ENCODE results near the gene SH2D3C. TPM values are rescaled to one million over a fixed set of nuclear protein-coding genes. Genes with fewer than 3 reads are reported as not detected.

SH2D3C gene
- polyA plus RNA-seq, 2 of the 4 experiments (the other 2 are of a cell fraction), result 0.06 TPM

DNA sequence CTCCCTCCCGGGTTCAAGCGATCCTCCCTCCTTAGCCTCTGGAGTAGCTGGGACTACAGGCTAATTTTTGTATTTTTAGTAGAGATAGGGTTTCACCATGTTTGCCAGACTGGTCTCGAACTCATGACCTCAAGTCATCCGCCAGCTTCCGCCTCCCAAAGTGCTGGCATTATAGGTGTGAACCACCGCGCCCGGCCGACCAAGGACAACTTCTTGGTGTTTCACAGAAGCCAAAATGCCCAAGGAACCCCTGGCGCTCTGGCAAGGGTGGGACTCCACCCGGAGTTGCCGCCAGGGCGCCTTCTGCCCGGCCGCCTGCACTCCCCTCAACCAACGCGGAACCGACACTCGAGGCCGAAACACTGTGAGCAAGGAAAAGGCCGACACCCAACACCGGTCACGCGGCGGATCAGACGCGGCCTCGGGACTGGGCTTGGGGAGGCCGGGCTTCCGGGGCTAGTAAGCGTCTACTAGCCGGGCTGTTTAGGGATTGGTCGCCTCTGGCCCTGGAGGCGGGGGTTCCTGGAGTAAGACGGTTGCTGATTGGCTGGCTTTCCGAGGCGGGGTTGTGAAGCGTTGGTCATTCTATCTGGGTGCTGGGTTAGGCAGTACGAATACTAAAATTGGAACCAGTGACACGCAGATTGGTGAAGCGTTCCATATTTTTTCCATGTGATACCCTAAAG is 79.3 kb downstream of the SH2D3C start (continued):
- TF ChIP-seq, protein P1, sequence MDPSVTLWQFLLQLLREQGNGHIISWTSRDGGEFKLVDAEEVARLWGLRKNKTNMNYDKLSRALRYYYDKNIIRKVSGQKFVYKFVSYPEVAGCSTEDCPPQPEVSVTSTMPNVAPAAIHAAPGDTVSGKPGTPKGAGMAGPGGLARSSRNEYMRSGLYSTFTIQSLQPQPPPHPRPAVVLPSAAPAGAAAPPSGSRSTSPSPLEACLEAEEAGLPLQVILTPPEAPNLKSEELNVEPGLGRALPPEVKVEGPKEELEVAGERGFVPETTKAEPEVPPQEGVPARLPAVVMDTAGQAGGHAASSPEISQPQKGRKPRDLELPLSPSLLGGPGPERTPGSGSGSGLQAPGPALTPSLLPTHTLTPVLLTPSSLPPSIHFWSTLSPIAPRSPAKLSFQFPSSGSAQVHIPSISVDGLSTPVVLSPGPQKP (IDR thresholded peaks at IDR 0.05; ENCODE audit: low read depth, low read length), result no peak
- no peak for TF ChIP-seq CHD2 (IDR thresholded peaks at IDR 0.05; ENCODE audit: low read length, partially characterized antibody)
- TF ChIP-seq RNF2 (IDR thresholded peaks at IDR 0.05; ENCODE audit: borderline replicate concordance, low read depth), result peak; percentile 66; the same call in 1 of the 2 replicates
- TF ChIP-seq HOXA7 (CRISPR knock-in tag; IDR thresholded peaks at IDR 0.05), result no peak
- TF ChIP-seq, protein P2, sequence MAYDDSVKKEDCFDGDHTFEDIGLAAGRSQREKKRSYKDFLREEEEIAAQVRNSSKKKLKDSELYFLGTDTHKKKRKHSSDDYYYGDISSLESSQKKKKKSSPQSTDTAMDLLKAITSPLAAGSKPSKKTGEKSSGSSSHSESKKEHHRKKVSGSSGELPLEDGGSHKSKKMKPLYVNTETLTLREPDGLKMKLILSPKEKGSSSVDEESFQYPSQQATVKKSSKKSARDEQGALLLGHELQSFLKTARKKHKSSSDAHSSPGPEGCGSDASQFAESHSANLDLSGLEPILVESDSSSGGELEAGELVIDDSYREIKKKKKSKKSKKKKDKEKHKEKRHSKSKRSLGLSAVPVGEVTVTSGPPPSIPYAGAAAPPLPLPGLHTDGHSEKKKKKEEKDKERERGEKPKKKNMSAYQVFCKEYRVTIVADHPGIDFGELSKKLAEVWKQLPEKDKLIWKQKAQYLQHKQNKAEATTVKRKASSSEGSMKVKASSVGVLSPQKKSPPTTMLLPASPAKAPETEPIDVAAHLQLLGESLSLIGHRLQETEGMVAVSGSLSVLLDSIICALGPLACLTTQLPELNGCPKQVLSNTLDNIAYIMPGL (CRISPR knock-in tag; IDR thresholded peaks at IDR 0.05; ENCODE audit: borderline replicate concordance), result no peak
- no peak for TF ChIP-seq KDM1A (IDR thresholded peaks at IDR 0.05; ENCODE audit: low read depth)
- TF ChIP-seq EP300 (IDR thresholded peaks at IDR 0.05), result no peak
- TF ChIP-seq HOXB5 (CRISPR knock-in tag; IDR thresholded peaks at IDR 0.05), result peak; percentile 82; the same call in 1 of the 2 replicates
- 0 out of 2 replicates have a peak, but pooled peaks have one; percentile 64 for TF ChIP-seq ZSCAN20 (CRISPR knock-in tag; IDR thresholded peaks at IDR 0.05)
- TF ChIP-seq TFCP2L1 (CRISPR knock-in tag; IDR thresholded peaks at IDR 0.05), result peak; percentile 90
- no peak for TF ChIP-seq SREBF2 (IDR thresholded peaks at IDR 0.05)
- TF ChIP-seq, protein P3, sequence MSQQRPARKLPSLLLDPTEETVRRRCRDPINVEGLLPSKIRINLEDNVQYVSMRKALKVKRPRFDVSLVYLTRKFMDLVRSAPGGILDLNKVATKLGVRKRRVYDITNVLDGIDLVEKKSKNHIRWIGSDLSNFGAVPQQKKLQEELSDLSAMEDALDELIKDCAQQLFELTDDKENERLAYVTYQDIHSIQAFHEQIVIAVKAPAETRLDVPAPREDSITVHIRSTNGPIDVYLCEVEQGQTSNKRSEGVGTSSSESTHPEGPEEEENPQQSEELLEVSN (IDR thresholded peaks at IDR 0.05; ENCODE audit: borderline replicate concordance, low read depth), result peak; percentile 96
- peak; percentile 66 for TF ChIP-seq POLR2A (IDR thresholded peaks at IDR 0.05; ENCODE audit: low read length)
- TF ChIP-seq GATA3 (IDR thresholded peaks at IDR 0.05; ENCODE audit: borderline replicate concordance), result no peak
- TF ChIP-seq JUN (IDR thresholded peaks at IDR 0.05), result peak in 1 of 2 experiments; percentile 78; a peak in 2 of 5 replicates
- no peak for TF ChIP-seq ESRRA (IDR thresholded peaks at IDR 0.05; ENCODE audit: borderline replicate concordance, low read length)
- peak; percentile 49; the same call in 1 of the 2 replicates for TF ChIP-seq ZNF302 (CRISPR knock-in tag; IDR thresholded peaks at IDR 0.05)
- peak; percentile 92 for TF ChIP-seq NPAS2 (CRISPR knock-in tag; IDR thresholded peaks at IDR 0.05; ENCODE audit: borderline replicate concordance)
- no peak for TF ChIP-seq POLR2AphosphoS2 (conservative IDR thresholded peaks at IDR 0.05; ENCODE audit: low read length)
- no peak for TF ChIP-seq NFE2L2 (conservative IDR thresholded peaks at IDR 0.05; ENCODE audit: low read length)
- no peak for TF ChIP-seq RFX5 (IDR thresholded peaks at IDR 0.05)
- no peak for TF ChIP-seq RARB (CRISPR knock-in tag; IDR thresholded peaks at IDR 0.05)
- TF ChIP-seq, protein P4, sequence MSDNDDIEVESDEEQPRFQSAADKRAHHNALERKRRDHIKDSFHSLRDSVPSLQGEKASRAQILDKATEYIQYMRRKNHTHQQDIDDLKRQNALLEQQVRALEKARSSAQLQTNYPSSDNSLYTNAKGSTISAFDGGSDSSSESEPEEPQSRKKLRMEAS (IDR thresholded peaks at IDR 0.05), result peak; percentile 97
- TF ChIP-seq HOXB13 (CRISPR knock-in tag; IDR thresholded peaks at IDR 0.05; ENCODE audit: low read depth), result 0 out of 2 replicates have a peak, but pooled peaks have one; percentile 80
- TF ChIP-seq FOSL2 (IDR thresholded peaks at IDR 0.05), result no peak
- TF ChIP-seq FOSL2 (CRISPR knock-in tag; IDR thresholded peaks at IDR 0.05), result no peak
- TF ChIP-seq FOXS1 (CRISPR knock-in tag; IDR thresholded peaks at IDR 0.05), result 0 out of 2 replicates have a peak, but pooled peaks have one; percentile 51

All from A549 (cell line).